ENCODE data around the gene SRF.
"Not testable (repeated sequence)": the region's sequence is repeated elsewhere in the genome, so short reads cannot be mapped to it uniquely, and the experiment has no call there.

Gene SRF

DNA sequence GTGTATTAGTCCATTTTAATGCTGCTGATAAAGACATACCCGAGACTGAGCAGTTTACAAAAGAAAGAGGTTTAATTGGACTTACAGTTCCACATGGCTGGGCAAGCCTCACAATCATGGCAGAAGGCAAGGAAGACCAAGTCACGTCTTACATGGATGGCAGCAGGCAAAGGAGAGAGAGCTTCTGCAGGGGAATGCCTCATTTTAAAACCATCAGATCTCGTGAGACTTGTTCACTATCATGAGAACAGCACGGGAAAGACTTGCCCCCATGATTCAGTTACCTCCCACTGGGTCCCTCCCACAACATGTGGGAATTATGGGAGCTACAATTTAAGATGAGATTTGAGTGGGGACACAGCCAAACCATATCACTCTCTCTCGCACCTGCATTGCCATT, 39.7 kb upstream of the SRF start:
- H3K4me2 ChIP-seq (ENCODE audit: low read length); H3K9ac ChIP-seq (ENCODE audit: low read depth, low read length); H3K27me3 ChIP-seq (ENCODE audit: control insufficient read depth, insufficient read depth, low read length); H3K9me3 ChIP-seq (replicated peaks; ENCODE audit: low read length); H3K4me3 ChIP-seq (ENCODE audit: low read length); H3K36me3 ChIP-seq (ENCODE audit: insufficient read depth, low read length): not testable (repeated sequence)
- peaks cover 15% of the 10 kb centered on the region for H3K4me1 ChIP-seq (ENCODE audit: control insufficient read depth, insufficient read depth, low read length)

- no peak overlapping the region for H3K9ac ChIP-seq (ENCODE audit: low read depth, low read length)
Measured at GRCh38 chr6:43138267-43138666, 32.8 kb upstream of the SRF start.

DNA sequence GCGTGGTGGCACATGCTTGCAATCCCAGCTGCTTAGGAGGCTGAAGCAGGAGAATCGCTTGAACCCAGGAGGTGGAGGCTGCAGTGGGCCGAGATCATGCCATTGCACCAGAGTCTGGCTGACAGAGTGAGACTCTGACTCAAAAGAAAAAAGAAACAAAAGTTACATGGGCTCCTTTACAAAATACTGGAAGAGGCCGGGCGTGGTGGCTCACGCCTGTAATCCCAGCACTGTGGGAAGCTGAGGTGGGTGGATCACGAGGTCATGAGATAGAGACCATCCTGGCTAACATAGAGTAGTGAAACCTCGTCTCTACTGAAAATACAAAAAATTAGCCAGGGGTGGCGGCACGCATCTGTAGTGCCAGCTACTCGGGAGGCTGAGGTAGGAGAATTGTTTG, 31.1 kb upstream of the SRF start:
- H3K4me1 ChIP-seq (ENCODE audit: control insufficient read depth, insufficient read depth, low read length); H3K4me3 ChIP-seq (ENCODE audit: low read length); H3K36me3 ChIP-seq (ENCODE audit: insufficient read depth, low read length); H3K27me3 ChIP-seq (ENCODE audit: control insufficient read depth, insufficient read depth, low read length); H3K4me2 ChIP-seq (ENCODE audit: low read length); H3K9ac ChIP-seq (ENCODE audit: low read depth, low read length); H3K9me3 ChIP-seq (replicated peaks; ENCODE audit: low read length): not testable (repeated sequence)

More at GRCh38 chr6:43138267-43138666, 32.8 kb upstream of the SRF start:
- no peak overlapping the region for H3K4me2 ChIP-seq (ENCODE audit: low read length)
- no peak overlapping the region for H3K4me3 ChIP-seq (ENCODE audit: low read length)
- H3K27me3 ChIP-seq (ENCODE audit: control insufficient read depth, insufficient read depth, low read length) = no peaks in the 10 kb centered on the region
- no peaks in the 10 kb centered on the region for H3K36me3 ChIP-seq (ENCODE audit: insufficient read depth, low read length)
- H3K9me3 ChIP-seq (replicated peaks; ENCODE audit: low read length) = no peaks in the 10 kb centered on the region
- H3K4me1 ChIP-seq (ENCODE audit: control insufficient read depth, insufficient read depth, low read length) = no peaks in the 10 kb centered on the region

- no peak overlapping the region for H3K9ac ChIP-seq (ENCODE audit: low read depth, low read length)
- no peaks in the 10 kb centered on the region for H3K9me3 ChIP-seq (replicated peaks; ENCODE audit: low read length)
- H3K36me3 ChIP-seq (ENCODE audit: insufficient read depth, low read length) = peaks cover 10% of the 10 kb centered on the region
Measured at GRCh38 chr6:43141644-43142043, 29.4 kb upstream of the SRF start.

GRCh38 chr6:43142101-43142500, 29.0 kb upstream of the SRF start:
- H3K4me1 ChIP-seq (ENCODE audit: control insufficient read depth, insufficient read depth, low read length) = peaks cover 3% of the 10 kb centered on the region
- H3K9ac ChIP-seq (ENCODE audit: low read depth, low read length) = no peak overlapping the region
- no peak overlapping the region for H3K4me2 ChIP-seq (ENCODE audit: low read length)
- H3K36me3 ChIP-seq (ENCODE audit: insufficient read depth, low read length) = peaks cover 10% of the 10 kb centered on the region
- no peaks in the 10 kb centered on the region for H3K27me3 ChIP-seq (ENCODE audit: control insufficient read depth, insufficient read depth, low read length)
- H3K9me3 ChIP-seq (replicated peaks; ENCODE audit: low read length) = no peaks in the 10 kb centered on the region
- no peak overlapping the region for H3K4me3 ChIP-seq (ENCODE audit: low read length)

More at GRCh38 chr6:43141644-43142043, 29.4 kb upstream of the SRF start:
- Histone ChIP-seq H3K4me3 (ENCODE audit: low read length) (no peak overlapping the region), H3K4me2 (ENCODE audit: low read length) (no peak overlapping the region), H3K4me1 (ENCODE audit: control insufficient read depth, insufficient read depth, low read length) (peaks cover 3% of the 10 kb centered on the region), H3K27me3 (ENCODE audit: control insufficient read depth, insufficient read depth, low read length) (no peaks in the 10 kb centered on the region)

- Histone ChIP-seq H3K27me3 (ENCODE audit: control insufficient read depth, insufficient read depth, low read length) (no peaks in the 10 kb centered on the region), H3K4me1 (ENCODE audit: control insufficient read depth, insufficient read depth, low read length) (peaks cover 3% of the 10 kb centered on the region), H3K9ac (ENCODE audit: low read depth, low read length) (no peak overlapping the region), H3K9me3 (replicated peaks; ENCODE audit: low read length) (no peaks in the 10 kb centered on the region), H3K36me3 (ENCODE audit: insufficient read depth, low read length) (peaks cover 10% of the 10 kb centered on the region), H3K4me2 (ENCODE audit: low read length) (peak overlapping the region; percentile 47), H3K4me3 (ENCODE audit: low read length) (no peak overlapping the region)
Measured at GRCh38 chr6:43143235-43144128, 27.6 kb upstream of the SRF start.

GRCh38 chr6:43144879-43145278, 26.2 kb upstream of the SRF start:
- H3K9ac ChIP-seq (ENCODE audit: low read depth, low read length) = no peak overlapping the region
- no peak overlapping the region for H3K4me3 ChIP-seq (ENCODE audit: low read length)
- no peaks in the 10 kb centered on the region for H3K27me3 ChIP-seq (ENCODE audit: control insufficient read depth, insufficient read depth, low read length)
- H3K4me1 ChIP-seq (ENCODE audit: control insufficient read depth, insufficient read depth, low read length) = peaks cover 3% of the 10 kb centered on the region
- no peak overlapping the region for H3K4me2 ChIP-seq (ENCODE audit: low read length)
- peaks cover 10% of the 10 kb centered on the region for H3K36me3 ChIP-seq (ENCODE audit: insufficient read depth, low read length)
- no peaks in the 10 kb centered on the region for H3K9me3 ChIP-seq (replicated peaks; ENCODE audit: low read length)

GRCh38 chr6:43146261-43146660, 24.8 kb upstream of the SRF start:
- no peak overlapping the region for H3K4me2 ChIP-seq (ENCODE audit: low read length)
- H3K36me3 ChIP-seq (ENCODE audit: insufficient read depth, low read length) = peaks cover 10% of the 10 kb centered on the region
- peaks cover 3% of the 10 kb centered on the region for H3K4me1 ChIP-seq (ENCODE audit: control insufficient read depth, insufficient read depth, low read length)
- H3K9me3 ChIP-seq (replicated peaks; ENCODE audit: low read length) = no peaks in the 10 kb centered on the region
- no peak overlapping the region for H3K9ac ChIP-seq (ENCODE audit: low read depth, low read length)
- no peaks in the 10 kb centered on the region for H3K27me3 ChIP-seq (ENCODE audit: control insufficient read depth, insufficient read depth, low read length)
- H3K4me3 ChIP-seq (ENCODE audit: low read length) = no peak overlapping the region

DNA sequence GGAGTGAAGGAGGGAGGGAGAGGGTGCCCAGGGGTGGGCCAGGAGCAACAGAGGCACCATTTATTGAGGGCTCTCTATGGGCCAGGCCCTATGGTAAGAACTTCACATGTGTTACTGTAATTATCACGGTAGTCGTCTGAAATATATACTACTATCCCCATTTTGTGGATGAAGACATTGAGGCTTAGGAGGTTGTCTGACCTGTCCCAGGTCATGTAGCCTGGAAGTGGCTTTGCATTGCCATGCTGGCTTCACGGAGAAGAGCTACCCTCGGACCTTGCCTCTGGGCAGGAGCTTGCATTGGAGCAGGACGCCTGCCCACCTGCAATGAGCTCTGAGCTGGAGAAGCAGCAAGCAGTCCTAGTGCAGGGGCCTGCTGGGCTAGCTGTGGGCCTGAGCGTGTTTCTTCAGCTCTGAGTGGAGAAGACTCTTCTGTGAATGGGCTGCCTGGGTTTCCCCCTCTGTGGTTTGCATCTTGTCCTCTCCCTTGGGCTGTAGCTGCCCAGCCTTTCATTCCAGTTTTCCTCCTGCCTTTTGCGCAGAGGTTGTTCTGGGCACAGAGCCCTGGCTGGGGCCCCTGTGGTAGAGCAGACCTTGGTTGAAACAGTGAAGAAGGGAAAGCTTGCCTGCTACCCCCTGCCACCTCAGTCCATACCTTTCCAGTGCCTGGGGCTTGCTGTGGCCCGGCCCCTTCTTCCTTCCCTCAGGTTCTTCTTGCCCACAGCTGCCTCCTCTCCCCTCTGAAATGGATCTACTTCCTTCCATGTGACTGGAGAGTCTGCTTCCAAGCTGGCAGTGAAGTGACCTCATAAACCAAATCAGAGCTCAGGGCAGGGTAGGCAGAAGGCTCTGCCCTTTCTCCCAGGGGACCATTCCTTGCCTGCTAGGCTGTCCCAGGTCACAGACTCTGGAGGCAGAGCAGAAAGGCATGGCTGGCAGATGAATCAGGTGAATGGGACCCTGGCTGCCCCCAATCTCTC, 24.1 kb upstream of the SRF start:
- H3K9ac ChIP-seq (ENCODE audit: low read depth, low read length) = no peak overlapping the region
- no peaks in the 10 kb centered on the region for H3K9me3 ChIP-seq (replicated peaks; ENCODE audit: low read length)
- H3K27me3 ChIP-seq (ENCODE audit: control insufficient read depth, insufficient read depth, low read length) = no peaks in the 10 kb centered on the region
- H3K36me3 ChIP-seq (ENCODE audit: insufficient read depth, low read length) = peaks cover 10% of the 10 kb centered on the region
- no peak overlapping the region for H3K4me3 ChIP-seq (ENCODE audit: low read length)
- no peak overlapping the region for H3K4me2 ChIP-seq (ENCODE audit: low read length)
- peaks cover 3% of the 10 kb centered on the region for H3K4me1 ChIP-seq (ENCODE audit: control insufficient read depth, insufficient read depth, low read length)

DNA sequence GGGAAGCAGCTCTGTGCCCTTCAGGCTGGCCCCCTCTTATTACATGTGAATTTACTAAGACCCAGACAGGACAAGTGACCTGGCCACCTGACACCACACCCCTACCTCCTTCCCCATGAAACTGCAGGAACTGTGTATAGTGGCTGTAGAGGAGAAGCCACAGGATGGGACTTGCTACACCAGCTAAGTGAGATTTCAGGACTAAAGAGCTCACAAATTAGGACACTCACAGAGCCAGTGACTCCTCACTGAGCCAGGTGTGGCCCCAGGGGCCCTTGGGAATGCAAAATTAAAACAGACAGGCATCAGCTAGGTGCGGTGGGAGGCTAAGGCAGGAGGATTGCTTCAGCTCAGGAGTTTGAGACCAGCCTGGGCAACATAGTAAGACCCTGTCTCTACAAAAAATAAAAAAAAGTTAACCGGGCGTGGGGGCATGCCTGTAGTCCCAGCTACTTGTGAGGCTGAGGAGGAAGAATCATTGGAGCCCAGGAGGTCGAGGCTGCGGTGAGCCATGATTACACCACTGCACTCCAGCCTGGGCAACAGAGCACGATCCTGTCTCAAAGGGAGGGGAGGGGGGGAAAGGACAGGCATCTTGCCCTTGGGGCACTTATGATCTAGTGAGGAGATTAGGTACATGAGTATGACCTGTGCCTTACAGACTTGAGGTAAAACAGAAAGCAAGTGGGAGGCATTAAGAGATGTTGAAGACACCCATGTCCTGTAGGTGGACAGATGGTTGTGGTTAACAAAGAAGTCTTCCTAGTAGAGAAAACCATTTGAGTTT, 23.2 kb upstream of the SRF start:
- peaks cover 3% of the 10 kb centered on the region for H3K4me1 ChIP-seq (ENCODE audit: control insufficient read depth, insufficient read depth, low read length)

GRCh38 chr6:43149265-43149664, 21.8 kb upstream of the SRF start:
- Histone ChIP-seq H3K36me3 (ENCODE audit: insufficient read depth, low read length) (peaks cover 10% of the 10 kb centered on the region), H3K4me3 (ENCODE audit: low read length) (no peak overlapping the region), H3K4me1 (ENCODE audit: control insufficient read depth, insufficient read depth, low read length) (no peaks in the 10 kb centered on the region), H3K9ac (ENCODE audit: low read depth, low read length) (no peak overlapping the region), H3K4me2 (ENCODE audit: low read length) (no peak overlapping the region), H3K27me3 (ENCODE audit: control insufficient read depth, insufficient read depth, low read length) (no peaks in the 10 kb centered on the region), H3K9me3 (replicated peaks; ENCODE audit: low read length) (no peaks in the 10 kb centered on the region)

More for the DNA sequence above, 23.2 kb upstream of the SRF start:
- Histone ChIP-seq H3K9ac (ENCODE audit: low read depth, low read length) (no peak overlapping the region), H3K9me3 (replicated peaks; ENCODE audit: low read length) (no peaks in the 10 kb centered on the region), H3K4me3 (ENCODE audit: low read length) (no peak overlapping the region), H3K27me3 (ENCODE audit: control insufficient read depth, insufficient read depth, low read length) (no peaks in the 10 kb centered on the region), H3K36me3 (ENCODE audit: insufficient read depth, low read length) (peaks cover 10% of the 10 kb centered on the region), H3K4me2 (ENCODE audit: low read length) (no peak overlapping the region)
